ENCODE results near the gene PRDM1.

- TF ChIP-seq EZH2phosphoT487 (IDR thresholded peaks at IDR 0.05; ENCODE audit: borderline replicate concordance) = no peak
- TF ChIP-seq CTCF (conservative IDR thresholded peaks at IDR 0.05; ENCODE audit: low read length) = no peak
These were observed 16.7 kb upstream of the PRDM1 start for GRCh38 chr6:106069478-106069877.

Data from Loucy (cell line).